Measurements from ENCODE around the gene ZCCHC3. TPM values are rescaled to one million over a fixed set of nuclear protein-coding genes. Genes with fewer than 3 reads are reported as not detected.

Gene ZCCHC3
- total RNA-seq, 1 donor from 2014 or later: 11.0 TPM

- no peak for ATAC-seq
- intact Hi-C loops (cut with DNase I): loop anchor here (5.0 kb wide), 1 partner anchor 50 kb away; the partner anchor contains the start of gene SOX12
- no peak for DNase-seq (ENCODE audit: missing footprints)
Observed at GRCh38 chr20:277496-277781, 19.9 kb upstream of the ZCCHC3 start.

- no peak for ATAC-seq
- intact Hi-C loops (cut with DNase I): loop anchor here (5.0 kb wide), 1 partner anchor 49 kb away; the partner anchor contains the start of gene SOX12
- DNase-seq (ENCODE audit: missing footprints): no peak
Observed at GRCh38 chr20:278181-278580, 19.2 kb upstream of the ZCCHC3 start.

- DNase-seq (ENCODE audit: missing footprints): peak; percentile 75
- intact Hi-C loops (cut with DNase I): loop anchor here (5.0 kb wide), 1 partner anchor 48 kb away; the partner anchor contains the start of gene SOX12
- ATAC-seq: peak; percentile 60
Observed at GRCh38 chr20:278607-279571, 18.5 kb upstream of the ZCCHC3 start.

- intact Hi-C loops (cut with DNase I): no loop called here
- DNase-seq (ENCODE audit: missing footprints) (no peak), ATAC-seq (no peak)
Observed at GRCh38 chr20:284172-284571, 13.2 kb upstream of the ZCCHC3 start.

- no peak for ATAC-seq
- no peak for DNase-seq (ENCODE audit: missing footprints)
- intact Hi-C loops (cut with DNase I): no loop called here
Observed at GRCh38 chr20:286508-286907, 10.9 kb upstream of the ZCCHC3 start.

- intact Hi-C loops (cut with DNase I): no loop called here
- DNase-seq (ENCODE audit: missing footprints) (no peak), ATAC-seq (no peak)
Observed at GRCh38 chr20:288956-289692, 8.2 kb upstream of the ZCCHC3 start.

- DNase-seq (ENCODE audit: missing footprints): no peak
- intact Hi-C loops (cut with DNase I): no loop called here
- no peak for ATAC-seq
Observed at GRCh38 chr20:289693-290083, 7.7 kb upstream of the ZCCHC3 start.

- ATAC-seq (peak; percentile 97), DNase-seq (ENCODE audit: missing footprints) (peak; percentile 97)
- intact Hi-C loops (cut with DNase I): no loop called here
Observed at GRCh38 chr20:290084-290831, 7.1 kb upstream of the ZCCHC3 start, which contains the start of gene C20orf96. Gene C20orf96, minus strand, starts transcription at chr20:290750. Its CDS starts 140 bp downstream, at chr20:290610.

GRCh38 chr20:294602-295001 lies 2.8 kb upstream of the ZCCHC3 start:
- intact Hi-C loops (cut with DNase I): no loop called here
- ATAC-seq: no peak
- DNase-seq (ENCODE audit: missing footprints): no peak

GRCh38 chr20:295804-296203 lies 1.6 kb upstream of the ZCCHC3 start:
- ATAC-seq (no peak), DNase-seq (ENCODE audit: missing footprints) (no peak)
- intact Hi-C loops (cut with DNase I): loop anchor here (2.0 kb wide), 1 partner anchor 15 kb away; no protein-coding TSS in a partner anchor

GRCh38 chr20:297925-298775 lies 780 bp downstream of the ZCCHC3 start:
- intact Hi-C loops (cut with DNase I): loop anchor here (1.0 to 2.0 kb wide), 2 partner anchors 13 to 26 kb away; no protein-coding TSS in a partner anchor
- DNase-seq (ENCODE audit: missing footprints) (peak; percentile 89), ATAC-seq (peak; percentile 46)

- ATAC-seq: no peak
- intact Hi-C loops (cut with DNase I): no loop called here
- DNase-seq (ENCODE audit: missing footprints): no peak
Observed at GRCh38 chr20:298776-299391, 1.5 kb downstream of the ZCCHC3 start.

- no peak for DNase-seq (ENCODE audit: missing footprints)
- ATAC-seq: no peak
- intact Hi-C loops (cut with DNase I): no loop called here
Observed at GRCh38 chr20:300345-300990, 3.1 kb downstream of the ZCCHC3 start.

- DNase-seq (ENCODE audit: missing footprints) (no peak), ATAC-seq (no peak)
- intact Hi-C loops (cut with DNase I): no loop called here
Observed at GRCh38 chr20:301886-302848, 4.8 kb downstream of the ZCCHC3 start.

GRCh38 chr20:305745-306144 lies 8.4 kb downstream of the ZCCHC3 start:
- ATAC-seq: no peak
- no peak for DNase-seq (ENCODE audit: missing footprints)

GRCh38 chr20:308427-309038 lies 11.2 kb downstream of the ZCCHC3 start:
- DNase-seq (ENCODE audit: missing footprints) (no peak), ATAC-seq (no peak)
- intact Hi-C loops (cut with DNase I): no loop called here

More at GRCh38 chr20:305745-306144, 8.4 kb downstream of the ZCCHC3 start:
- intact Hi-C loops (cut with DNase I): no loop called here

Data from Right ventricle myocardium inferior (tissue), 1 donor.